SK-N-SH (cell line): ENCODE measurements around the gene RIC8B.

Source experiments
- EZH2phosphoT487 ChIP-seq: fragments of 200-600 bp; sonication (generic); IDR thresholded peaks from 2 replicates; pipeline ENCODE4 v1.6.1; 2017; ENCODE audit warnings: low read depth, mixed run types, mild to moderate bottlenecking, antibody characterized with exemption, moderate library complexity, borderline replicate concordance
- FOXM1 ChIP-seq: IDR thresholded peaks from 2 replicates; pipeline ENCODE4 v1.4.0; 2012; ENCODE audit warnings: low read depth, mild to moderate bottlenecking
- NRF1 ChIP-seq: IDR thresholded peaks from 2 replicates; pipeline ENCODE4 v1.6.1; 2012; ENCODE audit warnings: low read depth, mild to moderate bottlenecking, low read length
- RAD21 ChIP-seq: IDR thresholded peaks from 2 replicates; pipeline ENCODE4 v1.6.1; 2012; ENCODE audit warnings: mild to moderate bottlenecking, low read length
- SMC3 ChIP-seq: IDR thresholded peaks from 2 replicates; pipeline ENCODE4 v1.6.1; 2012; ENCODE audit warnings: low read depth, low read length, improper control_type of control experiment
- TAF1 ChIP-seq: IDR thresholded peaks from 2 replicates; pipeline ENCODE4 v1.6.1; 2012; ENCODE audit warnings: low read depth, mild to moderate bottlenecking, low read length, moderate library complexity, borderline replicate concordance
- YY1 ChIP-seq: IDR thresholded peaks from 2 replicates; pipeline ENCODE4 v1.4.0; 2012; ENCODE audit warnings: low read depth, mild to moderate bottlenecking
- TF ChIP-seq, protein P1 (sequence below): fragments of 200-600 bp; sonication (generic); IDR thresholded peaks from 2 replicates; pipeline ENCODE4 v1.6.1; 2017; ENCODE audit warnings: antibody characterized with exemption, mild to moderate bottlenecking, moderate library complexity
- TF ChIP-seq, protein P2 (sequence below): IDR thresholded peaks from 2 replicates; pipeline ENCODE4 v1.4.0; 2012; ENCODE audit warnings: low read depth

DNA sequence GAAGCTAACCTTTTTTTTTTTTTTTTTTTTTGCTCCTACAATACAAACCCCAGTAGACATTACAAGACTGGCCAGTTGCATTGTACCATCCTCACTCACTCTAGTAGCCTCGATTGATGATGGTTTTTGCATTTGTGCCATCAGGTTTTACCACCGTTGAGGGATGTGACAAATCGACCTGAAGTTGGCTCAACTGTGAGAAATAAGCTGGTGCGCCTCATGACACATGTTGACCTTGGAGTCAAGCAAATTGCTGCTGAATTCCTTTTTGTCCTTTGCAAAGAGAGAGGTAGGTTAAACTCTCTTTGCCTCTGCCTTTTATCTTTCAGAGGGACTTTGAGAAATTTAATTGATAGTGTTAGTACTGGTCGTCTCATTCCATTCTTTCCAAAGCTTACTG is 76.8 kb downstream of the RIC8B start:
- TF ChIP-seq RAD21, result no peak
- TF ChIP-seq FOXM1, result no peak
- no peak for TF ChIP-seq YY1
- TF ChIP-seq, protein P1, sequence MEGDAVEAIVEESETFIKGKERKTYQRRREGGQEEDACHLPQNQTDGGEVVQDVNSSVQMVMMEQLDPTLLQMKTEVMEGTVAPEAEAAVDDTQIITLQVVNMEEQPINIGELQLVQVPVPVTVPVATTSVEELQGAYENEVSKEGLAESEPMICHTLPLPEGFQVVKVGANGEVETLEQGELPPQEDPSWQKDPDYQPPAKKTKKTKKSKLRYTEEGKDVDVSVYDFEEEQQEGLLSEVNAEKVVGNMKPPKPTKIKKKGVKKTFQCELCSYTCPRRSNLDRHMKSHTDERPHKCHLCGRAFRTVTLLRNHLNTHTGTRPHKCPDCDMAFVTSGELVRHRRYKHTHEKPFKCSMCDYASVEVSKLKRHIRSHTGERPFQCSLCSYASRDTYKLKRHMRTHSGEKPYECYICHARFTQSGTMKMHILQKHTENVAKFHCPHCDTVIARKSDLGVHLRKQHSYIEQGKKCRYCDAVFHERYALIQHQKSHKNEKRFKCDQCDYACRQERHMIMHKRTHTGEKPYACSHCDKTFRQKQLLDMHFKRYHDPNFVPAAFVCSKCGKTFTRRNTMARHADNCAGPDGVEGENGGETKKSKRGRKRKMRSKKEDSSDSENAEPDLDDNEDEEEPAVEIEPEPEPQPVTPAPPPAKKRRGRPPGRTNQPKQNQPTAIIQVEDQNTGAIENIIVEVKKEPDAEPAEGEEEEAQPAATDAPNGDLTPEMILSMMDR, result no peak
- TF ChIP-seq SMC3, result no peak
- TF ChIP-seq, protein P2, sequence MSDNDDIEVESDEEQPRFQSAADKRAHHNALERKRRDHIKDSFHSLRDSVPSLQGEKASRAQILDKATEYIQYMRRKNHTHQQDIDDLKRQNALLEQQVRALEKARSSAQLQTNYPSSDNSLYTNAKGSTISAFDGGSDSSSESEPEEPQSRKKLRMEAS, result no peak
- no peak for TF ChIP-seq TAF1
- TF ChIP-seq EZH2phosphoT487, result no peak
- no peak for TF ChIP-seq NRF1
